Measurements from ENCODE around the gene AREG. TPM values are rescaled to one million over a fixed set of nuclear protein-coding genes. Genes with fewer than 3 reads are reported as not detected.
"Not testable (repeated sequence)": the region's sequence is repeated elsewhere in the genome, so short reads cannot be mapped to it uniquely, and the experiment has no call there.

Gene AREG, protein sequence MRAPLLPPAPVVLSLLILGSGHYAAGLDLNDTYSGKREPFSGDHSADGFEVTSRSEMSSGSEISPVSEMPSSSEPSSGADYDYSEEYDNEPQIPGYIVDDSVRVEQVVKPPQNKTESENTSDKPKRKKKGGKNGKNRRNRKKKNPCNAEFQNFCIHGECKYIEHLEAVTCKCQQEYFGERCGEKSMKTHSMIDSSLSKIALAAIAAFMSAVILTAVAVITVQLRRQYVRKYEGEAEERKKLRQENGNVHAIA
- 0.42 TPM for total RNA-seq
- polyA plus RNA-seq: 30.3 TPM
- long read RNA-seq, donor 1: 0 reads
- long read RNA-seq, donor 2: 0 reads
- long read RNA-seq, donor 3, partial matches to known transcripts: 0 of 1 reads
- long read RNA-seq, donor 3, other reads (novel, unspliced or antisense): 0 of 1 reads
- long read RNA-seq, donor 4: 0 reads
- long read RNA-seq, donor 5: 0 reads
- long read RNA-seq, donor 6: 0 reads
- long read RNA-seq, donor 7: 0 reads
- long read RNA-seq, donor 8: 0 reads
- long read RNA-seq, donor 9: 0 reads
- long read RNA-seq, donor 10: 0 reads

DNA sequence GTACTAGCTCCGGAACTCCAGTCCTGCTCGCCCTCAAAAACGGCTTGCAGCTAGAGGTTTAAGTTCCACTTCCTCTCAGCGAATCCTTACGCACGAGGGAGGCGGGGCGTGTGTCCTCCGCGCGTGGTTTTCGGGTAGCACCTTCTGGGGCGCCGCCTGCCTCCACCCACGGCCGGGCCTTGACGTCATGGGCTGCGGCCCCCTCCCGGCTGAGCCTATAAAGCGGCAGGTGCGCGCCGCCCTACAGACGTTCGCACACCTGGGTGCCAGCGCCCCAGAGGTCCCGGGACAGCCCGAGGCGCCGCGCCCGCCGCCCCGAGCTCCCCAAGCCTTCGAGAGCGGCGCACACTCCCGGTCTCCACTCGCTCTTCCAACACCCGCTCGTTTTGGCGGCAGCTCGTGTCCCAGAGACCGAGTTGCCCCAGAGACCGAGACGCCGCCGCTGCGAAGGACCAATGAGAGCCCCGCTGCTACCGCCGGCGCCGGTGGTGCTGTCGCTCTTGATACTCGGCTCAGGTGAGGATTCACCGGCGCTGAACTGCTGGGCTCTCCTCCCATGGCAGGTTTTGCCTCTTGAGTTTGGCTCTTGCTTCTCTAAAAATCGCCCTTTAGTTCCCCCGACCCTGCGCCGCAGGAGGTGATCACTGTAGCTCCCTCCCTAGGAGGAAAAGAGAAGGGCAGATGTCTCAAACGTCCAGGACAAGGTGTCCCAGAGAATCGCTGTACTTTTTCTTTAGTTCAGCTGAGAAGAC is at the start of gene AREG:
TSS of gene AREG (plus strand) at position 246 of the 752 bp plus-strand sequence. CDS start at position 456, 210 bp downstream.
- H3K36me3 ChIP-seq (ENCODE audit: control insufficient read depth in 2 of 2, insufficient read depth in 2 of 2, low read length in 1 of 2): no peaks in the 10 kb centered on the region
- H3K9me3 ChIP-seq (ENCODE audit: control insufficient read depth in 2 of 2, insufficient read depth in 1 of 2, low read length in 1 of 2): no peaks in the 10 kb centered on the region
- under 1% methylated on average over 64 of the region's 64 CpGs for WGBS
- H3K27ac ChIP-seq (ENCODE audit: low read depth in 1 of 2, low read length in 1 of 2): peak within 1 kb of the TSS; percentile 33 to 94
- peaks cover 2 to 7% of the 10 kb centered on the region in 2 donors for H3K4me1 ChIP-seq (ENCODE audit: control insufficient read depth in 2 of 2, insufficient read depth in 2 of 2, low read length in 2 of 2)
- peak within 1 kb of the TSS; percentile 50 to 59 for H3K4me3 ChIP-seq (ENCODE audit: low read length in 2 of 2)
- peaks cover 0 to 4% of the 10 kb centered on the region in 2 donors for H3K27me3 ChIP-seq (ENCODE audit: control insufficient read depth in 2 of 2, insufficient read depth in 1 of 2, low read length in 1 of 2)
- DNase-seq (ENCODE audit: low read depth in 6 of 9, low spot score in 9 of 9): peak; percentile 39 to 90 (median 73)

DNA sequence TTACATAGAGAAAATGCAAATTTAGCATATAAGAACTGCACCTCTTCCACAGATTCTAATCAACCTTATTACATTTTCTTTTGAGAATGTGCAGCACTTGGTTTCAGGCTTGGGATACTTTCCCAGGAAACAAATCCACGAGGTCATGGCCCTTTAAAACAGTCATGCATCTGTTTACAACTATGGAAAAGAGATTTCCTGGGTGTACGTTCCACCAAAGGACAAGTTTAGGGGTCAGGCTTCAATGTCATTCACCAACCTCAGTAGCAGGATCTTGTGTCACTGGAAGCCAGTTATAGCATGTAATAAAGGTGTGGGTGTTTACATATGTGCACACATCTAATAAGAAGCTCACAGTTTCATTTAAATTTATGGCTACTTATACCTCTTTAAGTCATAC is 49.3 kb upstream of the AREG start:
- H3K4me1 ChIP-seq (ENCODE audit: control insufficient read depth in 2 of 2, insufficient read depth in 2 of 2, low read length in 2 of 2): no peaks in the 10 kb centered on the region
- H3K9me3 ChIP-seq (ENCODE audit: control insufficient read depth in 2 of 2, insufficient read depth in 1 of 2, low read length in 1 of 2): peaks cover 0 to 6% of the 10 kb centered on the region in 2 donors
- no peak overlapping the region for H3K4me3 ChIP-seq (ENCODE audit: low read length in 2 of 2)
- no peaks in the 10 kb centered on the region for H3K27me3 ChIP-seq (ENCODE audit: control insufficient read depth in 2 of 2, insufficient read depth in 1 of 2, low read length in 1 of 2)
- H3K36me3 ChIP-seq (ENCODE audit: control insufficient read depth in 2 of 2, insufficient read depth in 2 of 2, low read length in 1 of 2): no peaks in the 10 kb centered on the region
- DNase-seq (ENCODE audit: low read depth in 6 of 9, low spot score in 9 of 9): no peak
- no peak overlapping the region for H3K27ac ChIP-seq (ENCODE audit: low read depth in 1 of 2, low read length in 1 of 2)
- WGBS: 88% methylated on average over 2 of the region's 2 CpGs

DNA sequence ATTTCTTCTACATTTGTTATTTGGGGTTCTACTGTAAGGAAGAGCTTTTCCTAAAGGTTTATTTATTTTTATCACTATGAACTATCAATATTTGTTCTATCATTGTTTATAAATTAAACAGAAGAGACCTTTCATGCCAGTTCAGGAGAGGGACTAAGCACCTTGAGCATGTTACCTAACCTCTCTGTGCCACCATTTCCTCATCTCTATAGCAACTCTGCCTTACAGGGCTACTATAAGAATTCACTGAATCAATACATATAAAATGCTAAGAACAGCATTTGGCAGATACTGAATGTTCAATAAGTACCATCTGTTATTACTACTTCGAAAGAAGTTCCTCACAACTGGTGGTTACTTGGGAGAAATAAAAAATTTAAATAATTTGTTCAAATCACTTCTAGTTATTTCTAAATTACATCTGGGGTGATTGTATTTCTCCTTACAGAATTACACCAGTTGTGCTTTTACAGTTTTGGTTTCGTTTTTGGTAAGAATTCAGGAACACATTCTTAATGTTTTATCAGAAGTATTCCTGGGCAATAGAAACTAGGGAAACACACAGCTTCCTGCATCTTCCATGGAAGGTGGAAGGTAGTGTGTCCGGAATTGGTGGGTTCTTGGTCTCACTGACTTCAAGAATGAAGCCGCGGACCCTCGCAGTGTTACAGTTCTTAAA is 47.0 kb upstream of the AREG start:
- WGBS: 57% methylated on average over 6 of the region's 6 CpGs
- H3K4me1 ChIP-seq (ENCODE audit: control insufficient read depth in 2 of 2, insufficient read depth in 2 of 2, low read length in 2 of 2): no peaks in the 10 kb centered on the region
- no peaks in the 10 kb centered on the region for H3K27me3 ChIP-seq (ENCODE audit: control insufficient read depth in 2 of 2, insufficient read depth in 1 of 2, low read length in 1 of 2)
- H3K27ac ChIP-seq (ENCODE audit: low read depth in 1 of 2, low read length in 1 of 2): peak overlapping the region in 1 of 2 donors; percentile 46
- H3K4me3 ChIP-seq (ENCODE audit: low read length in 2 of 2): peak overlapping the region; percentile 30 to 51
- DNase-seq (ENCODE audit: low read depth in 6 of 9, low spot score in 9 of 9): peak in 1 of 9 donors; percentile 26
- peaks cover 0 to 6% of the 10 kb centered on the region in 2 donors for H3K9me3 ChIP-seq (ENCODE audit: control insufficient read depth in 2 of 2, insufficient read depth in 1 of 2, low read length in 1 of 2)
- no peaks in the 10 kb centered on the region for H3K36me3 ChIP-seq (ENCODE audit: control insufficient read depth in 2 of 2, insufficient read depth in 2 of 2, low read length in 1 of 2)

DNA sequence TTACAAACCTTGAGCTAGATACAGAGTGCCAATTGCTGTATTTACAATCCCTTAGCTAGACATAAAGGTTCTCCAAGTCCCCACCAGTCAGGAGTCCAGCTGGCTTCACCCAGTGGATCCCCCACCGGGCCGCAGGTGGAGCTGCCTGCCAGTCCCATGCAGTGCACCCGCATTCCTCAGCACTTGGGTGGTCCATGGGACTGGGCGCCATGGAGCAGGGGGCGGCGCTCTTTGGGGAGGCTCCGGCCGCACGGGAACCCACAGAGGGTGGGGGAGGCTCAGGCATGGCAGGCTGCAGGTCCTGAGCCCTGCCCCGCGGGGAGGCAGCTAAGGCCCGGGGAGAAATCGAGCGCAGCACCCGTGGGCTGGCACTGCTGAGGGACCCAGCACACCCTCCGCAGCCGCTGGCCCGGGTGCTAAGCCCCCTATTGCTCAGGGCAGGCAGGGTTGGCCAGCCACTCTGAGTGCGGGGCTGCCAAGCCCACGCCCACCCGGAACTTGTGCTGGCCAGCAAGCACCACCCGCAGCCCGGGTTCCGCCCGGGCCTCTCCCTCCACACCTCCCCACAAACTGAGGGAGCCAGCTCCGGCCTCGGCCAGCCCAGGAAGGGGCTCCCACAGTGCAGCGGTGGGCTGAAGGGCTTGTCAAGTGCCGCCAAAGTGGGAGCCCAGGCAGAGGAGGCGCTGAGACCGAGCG is 45.9 kb upstream of the AREG start:
- 95% methylated on average over 32 of the region's 32 CpGs for WGBS
- H3K9me3 ChIP-seq (ENCODE audit: control insufficient read depth in 2 of 2, insufficient read depth in 1 of 2, low read length in 1 of 2); H3K27ac ChIP-seq (ENCODE audit: low read depth in 1 of 2, low read length in 1 of 2); H3K4me3 ChIP-seq (ENCODE audit: low read length in 2 of 2); H3K27me3 ChIP-seq (ENCODE audit: control insufficient read depth in 2 of 2, insufficient read depth in 1 of 2, low read length in 1 of 2); DNase-seq (ENCODE audit: low read depth in 6 of 9, low spot score in 9 of 9); H3K36me3 ChIP-seq (ENCODE audit: control insufficient read depth in 2 of 2, insufficient read depth in 2 of 2, low read length in 1 of 2); H3K4me1 ChIP-seq (ENCODE audit: control insufficient read depth in 2 of 2, insufficient read depth in 2 of 2, low read length in 2 of 2): not testable (repeated sequence)

DNA sequence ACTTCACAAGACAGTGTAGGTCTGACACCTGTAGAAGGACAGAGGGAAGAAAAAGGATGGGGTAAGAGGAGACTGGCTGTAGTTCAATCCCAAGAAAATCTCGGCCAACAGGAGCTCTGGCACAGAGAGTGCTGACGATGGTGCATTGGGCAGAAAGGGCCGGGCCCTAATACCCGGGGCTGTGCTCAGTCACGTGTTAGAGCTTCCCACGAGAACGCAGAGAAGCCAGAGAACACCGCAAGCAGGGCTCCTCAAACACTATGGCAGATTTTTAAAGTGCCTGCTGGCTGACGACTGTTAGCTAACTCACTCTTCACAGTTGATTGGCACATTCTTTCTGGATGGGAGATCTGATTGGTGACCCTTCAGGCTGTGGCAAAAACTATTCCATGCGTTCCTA is 44.5 kb upstream of the AREG start:
- 96% methylated on average over 10 of the region's 10 CpGs for WGBS
- no peak for DNase-seq (ENCODE audit: low read depth in 6 of 9, low spot score in 9 of 9)
- no peak overlapping the region for H3K4me3 ChIP-seq (ENCODE audit: low read length in 2 of 2)
- peaks cover 0 to 6% of the 10 kb centered on the region in 2 donors for H3K9me3 ChIP-seq (ENCODE audit: control insufficient read depth in 2 of 2, insufficient read depth in 1 of 2, low read length in 1 of 2)
- H3K36me3 ChIP-seq (ENCODE audit: control insufficient read depth in 2 of 2, insufficient read depth in 2 of 2, low read length in 1 of 2): no peaks in the 10 kb centered on the region
- H3K27ac ChIP-seq (ENCODE audit: low read depth in 1 of 2, low read length in 1 of 2): no peak overlapping the region
- no peaks in the 10 kb centered on the region for H3K27me3 ChIP-seq (ENCODE audit: control insufficient read depth in 2 of 2, insufficient read depth in 1 of 2, low read length in 1 of 2)
- H3K4me1 ChIP-seq (ENCODE audit: control insufficient read depth in 2 of 2, insufficient read depth in 2 of 2, low read length in 2 of 2): no peaks in the 10 kb centered on the region

DNA sequence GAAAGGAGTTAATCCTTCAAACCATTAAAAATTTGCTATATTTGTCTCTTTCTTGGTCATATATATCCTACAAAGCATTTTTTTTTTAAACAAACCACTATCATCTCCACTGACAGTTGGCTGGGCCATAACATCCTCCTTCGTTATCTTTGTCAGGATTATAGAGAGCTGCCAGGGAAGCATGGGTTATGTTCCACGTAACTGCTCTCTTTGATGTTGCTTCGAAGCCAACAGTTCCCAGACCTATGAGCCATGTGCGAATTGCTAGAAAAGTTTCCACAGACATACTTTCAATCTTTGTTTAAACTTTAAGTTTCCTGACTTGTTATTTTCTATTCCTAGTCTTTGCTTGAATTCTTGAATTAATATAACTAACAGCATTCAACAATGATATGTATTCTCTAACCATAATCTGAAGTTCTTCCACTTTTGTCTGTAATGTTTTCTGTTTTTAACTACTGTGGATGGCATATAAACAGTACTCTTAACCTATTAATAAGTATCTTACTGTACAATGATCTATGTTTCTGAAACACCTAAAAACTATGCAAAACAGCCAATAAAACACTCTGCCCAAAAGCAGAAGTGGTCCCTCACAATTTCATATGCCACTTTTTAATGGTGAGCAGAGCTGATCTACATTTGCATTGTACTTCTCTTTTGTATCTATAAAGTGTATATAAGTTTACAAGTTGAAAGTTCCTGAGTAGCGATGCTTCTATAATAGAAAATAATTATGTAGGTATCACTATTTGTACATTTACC is 42.1 kb upstream of the AREG start:
- no peak overlapping the region for H3K4me3 ChIP-seq (ENCODE audit: low read length in 2 of 2)
- 87% methylated on average over 5 of the region's 5 CpGs for WGBS
- DNase-seq (ENCODE audit: low read depth in 6 of 9, low spot score in 9 of 9): no peak
- no peaks in the 10 kb centered on the region for H3K4me1 ChIP-seq (ENCODE audit: control insufficient read depth in 2 of 2, insufficient read depth in 2 of 2, low read length in 2 of 2)
- no peaks in the 10 kb centered on the region for H3K27me3 ChIP-seq (ENCODE audit: control insufficient read depth in 2 of 2, insufficient read depth in 1 of 2, low read length in 1 of 2)
- H3K9me3 ChIP-seq (ENCODE audit: control insufficient read depth in 2 of 2, insufficient read depth in 1 of 2, low read length in 1 of 2): peaks cover 0 to 6% of the 10 kb centered on the region in 2 donors
- no peaks in the 10 kb centered on the region for H3K36me3 ChIP-seq (ENCODE audit: control insufficient read depth in 2 of 2, insufficient read depth in 2 of 2, low read length in 1 of 2)
- H3K27ac ChIP-seq (ENCODE audit: low read depth in 1 of 2, low read length in 1 of 2): no peak overlapping the region

DNA sequence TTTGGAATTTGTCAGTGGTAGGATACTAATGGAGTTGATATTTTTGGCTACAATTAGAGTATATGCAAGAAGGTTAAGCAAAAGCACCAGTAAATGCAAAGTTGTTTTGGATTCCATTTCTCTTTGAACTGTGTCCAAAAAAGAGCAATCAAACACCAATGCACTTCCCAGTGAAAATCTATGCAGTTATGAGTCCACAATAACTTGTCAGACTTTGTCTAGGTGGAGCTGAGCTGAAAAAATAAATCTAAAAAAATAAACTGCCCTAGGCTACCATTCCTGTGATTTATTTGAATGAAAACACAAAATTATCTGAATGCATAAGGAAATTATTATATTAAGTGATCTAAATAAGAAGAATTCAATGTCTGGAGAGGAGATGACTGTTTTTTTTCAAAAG is 37.0 kb upstream of the AREG start:
- Histone ChIP-seq H3K27ac (ENCODE audit: low read depth in 1 of 2, low read length in 1 of 2) (no peak overlapping the region), H3K9me3 (ENCODE audit: control insufficient read depth in 2 of 2, insufficient read depth in 1 of 2, low read length in 1 of 2) (no peaks in the 10 kb centered on the region), H3K4me1 (ENCODE audit: control insufficient read depth in 2 of 2, insufficient read depth in 2 of 2, low read length in 2 of 2) (no peaks in the 10 kb centered on the region), H3K4me3 (ENCODE audit: low read length in 2 of 2) (no peak overlapping the region), H3K27me3 (ENCODE audit: control insufficient read depth in 2 of 2, insufficient read depth in 1 of 2, low read length in 1 of 2) (no peaks in the 10 kb centered on the region), H3K36me3 (ENCODE audit: control insufficient read depth in 2 of 2, insufficient read depth in 2 of 2, low read length in 1 of 2) (no peaks in the 10 kb centered on the region)
- DNase-seq (ENCODE audit: low read depth in 6 of 9, low spot score in 9 of 9): no peak

DNA sequence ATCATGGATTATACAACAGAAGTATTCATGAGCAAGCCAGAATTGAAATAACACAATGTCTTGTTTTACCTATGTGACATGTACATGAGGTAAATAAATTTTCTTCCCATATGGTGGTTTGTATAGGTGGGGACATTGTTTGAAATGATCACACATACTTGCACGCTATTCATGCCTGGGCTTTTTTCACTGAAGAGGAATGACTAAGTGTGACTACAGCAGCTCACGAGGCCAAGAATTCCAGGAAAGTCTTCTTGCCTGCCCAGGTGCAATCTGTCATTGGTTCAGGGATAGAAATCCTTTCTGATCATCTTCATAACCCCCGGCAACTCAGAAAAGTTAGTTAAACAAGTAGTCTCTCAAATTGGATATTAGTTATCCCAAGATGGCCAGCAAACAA is 36.3 kb upstream of the AREG start:
- no peak overlapping the region for H3K4me3 ChIP-seq (ENCODE audit: low read length in 2 of 2)
- H3K27me3 ChIP-seq (ENCODE audit: control insufficient read depth in 2 of 2, insufficient read depth in 1 of 2, low read length in 1 of 2): no peaks in the 10 kb centered on the region
- no peaks in the 10 kb centered on the region for H3K36me3 ChIP-seq (ENCODE audit: control insufficient read depth in 2 of 2, insufficient read depth in 2 of 2, low read length in 1 of 2)
- no peaks in the 10 kb centered on the region for H3K4me1 ChIP-seq (ENCODE audit: control insufficient read depth in 2 of 2, insufficient read depth in 2 of 2, low read length in 2 of 2)
- no peak for DNase-seq (ENCODE audit: low read depth in 6 of 9, low spot score in 9 of 9)
- 96% methylated on average over 3 of the region's 3 CpGs for WGBS
- H3K9me3 ChIP-seq (ENCODE audit: control insufficient read depth in 2 of 2, insufficient read depth in 1 of 2, low read length in 1 of 2): no peaks in the 10 kb centered on the region
- H3K27ac ChIP-seq (ENCODE audit: low read depth in 1 of 2, low read length in 1 of 2): no peak overlapping the region
